Measurements from ENCODE around the gene FAM184B. TPM values are rescaled to one million over a fixed set of nuclear protein-coding genes. Genes with fewer than 3 reads are reported as not detected.
A peak's percentile ranks its signal among the peaks of the same experiment; 100 is the strongest.

Gene FAM184B
- 0.01 TPM in 1 of 2 replicates, not detected in the other for polyA plus RNA-seq (2011; rRNA removed)
- polyA plus RNA-seq (2012; cell fraction: cytosol; rRNA removed) = under 0.01 and 0.01 TPM in 2 replicates
- not detected in 2 replicates for polyA plus RNA-seq (2012; cell fraction: nucleus; rRNA removed)
- 0.01 to 0.04 TPM in 2 of 3 replicates, not detected in the other for polyA plus RNA-seq (2017; fragmentation: RNase III; extraction: RNeasy Plus Mini Kit Qiagen cat#74134 plus additional on column Dnase treatment)
- not detected in 2 replicates for polyA minus RNA-seq (2011; rRNA and poly(A)+ RNA removed)

DNA sequence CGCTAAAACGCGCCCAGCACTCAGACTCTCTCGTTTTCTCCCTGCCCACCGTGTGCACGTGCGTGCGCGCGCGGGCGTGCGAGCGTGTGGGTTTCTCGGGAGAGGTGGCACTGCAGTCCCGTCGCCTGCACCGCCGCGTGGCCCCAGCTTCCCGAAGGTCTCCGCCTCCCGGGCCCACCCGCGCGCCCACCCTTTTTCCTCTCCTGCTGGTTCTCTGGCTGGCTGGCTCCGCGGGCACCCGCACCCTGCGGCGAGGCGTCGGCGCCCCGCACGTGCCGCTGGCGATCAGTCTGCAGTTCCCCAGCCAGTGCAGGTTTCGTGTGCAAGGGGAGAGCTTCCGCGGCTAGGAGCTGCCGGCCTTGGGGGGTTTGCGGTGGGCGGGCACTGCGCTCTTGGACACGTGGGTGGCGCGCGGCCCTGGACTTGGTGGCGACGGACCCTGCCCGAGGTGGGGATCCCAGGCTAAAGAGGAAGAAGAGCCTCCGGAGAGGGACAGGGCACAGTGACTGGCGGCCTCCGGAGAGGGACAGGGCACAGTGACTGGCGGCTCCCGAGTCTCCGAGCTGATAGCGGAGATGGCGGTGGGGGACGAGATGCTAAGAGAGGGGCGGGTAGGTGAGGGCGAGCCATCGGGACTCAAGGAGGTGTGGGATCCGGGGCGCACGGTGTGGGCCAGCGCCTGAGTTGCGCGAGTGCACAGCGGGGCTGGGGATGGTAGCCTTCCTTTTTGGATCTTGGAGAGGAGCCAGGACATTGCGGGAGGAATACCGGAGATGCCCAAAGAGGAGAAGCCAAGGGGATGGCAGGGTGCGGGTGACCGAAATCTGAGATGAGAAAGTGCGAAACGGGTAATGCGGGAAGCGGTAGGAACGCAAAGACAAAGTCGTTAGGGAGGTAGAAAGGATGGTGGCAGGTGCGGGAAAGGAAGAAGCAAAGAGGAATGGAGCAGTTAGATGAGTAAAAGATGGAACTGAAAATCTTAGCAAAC, at the start of gene FAM184B:
FAM184B (minus strand) TSS at position 322 of the 988 bp plus-strand sequence. CDS start 322 bp downstream, outside the sequence.
- H3K27ac ChIP-seq = peak within 1 kb of the TSS in 1 of 2 experiments; percentile 71; a peak in 3 of 6 replicates
- TF ChIP-seq, protein P1, sequence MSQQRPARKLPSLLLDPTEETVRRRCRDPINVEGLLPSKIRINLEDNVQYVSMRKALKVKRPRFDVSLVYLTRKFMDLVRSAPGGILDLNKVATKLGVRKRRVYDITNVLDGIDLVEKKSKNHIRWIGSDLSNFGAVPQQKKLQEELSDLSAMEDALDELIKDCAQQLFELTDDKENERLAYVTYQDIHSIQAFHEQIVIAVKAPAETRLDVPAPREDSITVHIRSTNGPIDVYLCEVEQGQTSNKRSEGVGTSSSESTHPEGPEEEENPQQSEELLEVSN (IDR thresholded peaks at IDR 0.05; ENCODE audit: borderline replicate concordance, low read depth) = peak; percentile 75
- TF ChIP-seq, protein P2, sequence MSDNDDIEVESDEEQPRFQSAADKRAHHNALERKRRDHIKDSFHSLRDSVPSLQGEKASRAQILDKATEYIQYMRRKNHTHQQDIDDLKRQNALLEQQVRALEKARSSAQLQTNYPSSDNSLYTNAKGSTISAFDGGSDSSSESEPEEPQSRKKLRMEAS (IDR thresholded peaks at IDR 0.05) = peak; percentile 62
- TF ChIP-seq POLR2AphosphoS2 (conservative IDR thresholded peaks at IDR 0.05; ENCODE audit: low read length) = no peak
- ChIA-PET POLR2A (no interaction called here), CTCF (no interaction called here)
- ATAC-seq (peak; percentile 60 to 71; a peak in 4 of 6 replicates), FAIRE-seq (no peak), DNase-seq (ENCODE audit: low read depth in 1 of 2, low spot score in 1 of 2) (no peak)
- peak within 1 kb of the TSS; percentile 48 for H3K4me3 ChIP-seq
- H3K9me3 ChIP-seq = no peaks in the 10 kb centered on the region
- peaks cover 6% of the 10 kb centered on the region; the same call in 1 of the 3 replicates for H3K4me1 ChIP-seq
- peak within 1 kb of the TSS; percentile 95 for H3K4me2 ChIP-seq
- 66% methylated on average over 23 of the region's 82 CpGs for WGBS (ENCODE audit: missing lambda C conversion rate)

- Histone ChIP-seq H3K4me2 (no peak overlapping the region), H3K27ac (no peak overlapping the region), H3K9me3 (no peaks in the 10 kb centered on the region), H3K4me1 (no peaks in the 10 kb centered on the region), H3K4me3 (no peak overlapping the region)
- TF ChIP-seq, protein P3, sequence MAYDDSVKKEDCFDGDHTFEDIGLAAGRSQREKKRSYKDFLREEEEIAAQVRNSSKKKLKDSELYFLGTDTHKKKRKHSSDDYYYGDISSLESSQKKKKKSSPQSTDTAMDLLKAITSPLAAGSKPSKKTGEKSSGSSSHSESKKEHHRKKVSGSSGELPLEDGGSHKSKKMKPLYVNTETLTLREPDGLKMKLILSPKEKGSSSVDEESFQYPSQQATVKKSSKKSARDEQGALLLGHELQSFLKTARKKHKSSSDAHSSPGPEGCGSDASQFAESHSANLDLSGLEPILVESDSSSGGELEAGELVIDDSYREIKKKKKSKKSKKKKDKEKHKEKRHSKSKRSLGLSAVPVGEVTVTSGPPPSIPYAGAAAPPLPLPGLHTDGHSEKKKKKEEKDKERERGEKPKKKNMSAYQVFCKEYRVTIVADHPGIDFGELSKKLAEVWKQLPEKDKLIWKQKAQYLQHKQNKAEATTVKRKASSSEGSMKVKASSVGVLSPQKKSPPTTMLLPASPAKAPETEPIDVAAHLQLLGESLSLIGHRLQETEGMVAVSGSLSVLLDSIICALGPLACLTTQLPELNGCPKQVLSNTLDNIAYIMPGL (CRISPR knock-in tag; IDR thresholded peaks at IDR 0.05; ENCODE audit: borderline replicate concordance) = no peak
- TF ChIP-seq RAD21 (conservative IDR thresholded peaks at IDR 0.05 in 1 of 2, IDR thresholded peaks at IDR 0.05 in 1 of 2) (no peak), PHF8 (IDR thresholded peaks at IDR 0.05; ENCODE audit: borderline replicate concordance, low read depth) (no peak), ZC3H11A (IDR thresholded peaks at IDR 0.05) (no peak), POLR2AphosphoS2 (conservative IDR thresholded peaks at IDR 0.05; ENCODE audit: low read length) (no peak)
- DNase-seq (ENCODE audit: low read depth in 1 of 2, low spot score in 1 of 2) = no peak
- FAIRE-seq = no peak
- no peak for ATAC-seq
- 81% methylated on average over 1 of the region's 1 CpG for WGBS (ENCODE audit: missing lambda C conversion rate)
- POLR2A ChIA-PET = no interaction called here
- CTCF ChIA-PET = no interaction called here
These were observed 42.6 kb upstream of the FAM184B start for GRCh38 chr4:17823871-17824669.

- ChIA-PET CTCF (interaction anchor here (0.6 to 1.9 kb wide), 21 partner anchors 9 to 778 kb away, joined by 3 to 6 read pairs (median 3); no protein-coding TSS in a partner anchor), POLR2A (no interaction called here)
- H3K4me1 ChIP-seq = peaks cover 17% of the 10 kb centered on the region; the same call in 2 of the 3 replicates
- H3K27ac ChIP-seq = no peak overlapping the region
- 66% methylated on average over 5 of the region's 5 CpGs for WGBS (ENCODE audit: missing lambda C conversion rate)
- no peaks in the 10 kb centered on the region for H3K9me3 ChIP-seq
- DNase-seq (ENCODE audit: low read depth in 1 of 2, low spot score in 1 of 2) = peak in 1 of 2 experiments; percentile 42
- ATAC-seq = peak; percentile 74 to 79
- no peak overlapping the region for H3K4me2 ChIP-seq
- H3K4me3 ChIP-seq = no peak overlapping the region
- TF ChIP-seq CBX8 (IDR thresholded peaks at IDR 0.05) (no peak), CTCF (IDR thresholded peaks at IDR 0.05) (peak; percentile 47; the same call in 2 of the 3 replicates), RAD21 (conservative IDR thresholded peaks at IDR 0.05 in 1 of 2, IDR thresholded peaks at IDR 0.05 in 1 of 2) (peak; percentile 35 to 50; a peak in 3 of 5 replicates), NR3C1 (IDR thresholded peaks at IDR 0.05) (no peak), SMC3 (IDR thresholded peaks at IDR 0.05) (peak; percentile 15; the same call in 1 of the 3 replicates), EHF (CRISPR knock-in tag; IDR thresholded peaks at IDR 0.05) (no peak)
- FAIRE-seq = no peak
These were observed 35.6 kb upstream of the FAM184B start for GRCh38 chr4:17817027-17817426.
